D721Med (cell line): Measurements from ENCODE around the gene PACRG.

Source experiments
- DNase-seq: peaks from one replicate; pipeline ENCODE4 v3.0.0; 2011; ENCODE audit warnings: low spot score; ENCODE audit not compliant: insufficient read length
- FAIRE-seq: peaks from 2 replicates; lab custom pipeline; 2011; peaks lifted over from hg19 to GRCh38; lab: Jason Lieb, UNC
- TF ChIP-seq, protein P1 (sequence below): IDR thresholded peaks from 2 replicates; pipeline ENCODE4 v1.5.1; 2012; ENCODE audit warnings: mild to moderate bottlenecking, control low read depth; ENCODE audit not compliant: insufficient read depth; ENCODE audit errors: missing control alignments

PACRG gene

DNA sequence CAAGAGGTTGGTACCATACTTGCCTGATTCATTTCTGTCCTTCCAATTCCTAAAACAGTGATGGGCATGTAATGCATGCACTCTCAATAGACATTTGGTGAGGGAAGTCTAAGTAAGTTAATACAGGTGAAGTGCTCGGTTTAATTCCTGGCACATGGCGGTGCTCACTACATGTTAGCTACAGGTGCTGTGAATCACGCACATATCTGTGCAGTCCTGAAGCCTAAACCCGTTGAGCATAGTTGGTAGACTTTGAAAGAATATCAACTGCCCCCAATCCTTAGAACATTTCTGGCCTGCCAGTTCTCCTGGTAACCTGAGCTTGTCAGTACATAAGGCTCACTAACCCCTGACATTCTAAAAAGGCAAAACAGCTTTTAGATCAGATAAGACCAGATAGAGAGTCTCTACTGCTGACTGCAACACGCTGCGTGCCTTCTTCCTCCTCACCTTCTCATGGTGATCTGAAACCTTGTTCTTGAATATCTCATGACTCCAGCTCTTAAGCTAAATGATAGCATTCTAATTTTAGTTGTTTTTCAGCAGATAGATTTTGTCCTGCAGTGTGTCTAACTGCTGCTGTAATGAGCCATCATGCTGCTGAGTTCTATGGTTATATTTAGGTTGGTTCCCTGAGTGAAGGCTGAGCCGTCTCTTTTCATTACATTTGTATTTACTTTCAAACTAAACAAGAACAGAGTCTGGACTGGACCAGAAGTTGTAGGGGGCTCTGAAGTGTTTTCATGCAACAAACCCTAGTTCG lies 358.3 kb downstream of the PACRG start:
- FAIRE-seq, result no peak
- DNase-seq, result no peak
- TF ChIP-seq, protein P1, sequence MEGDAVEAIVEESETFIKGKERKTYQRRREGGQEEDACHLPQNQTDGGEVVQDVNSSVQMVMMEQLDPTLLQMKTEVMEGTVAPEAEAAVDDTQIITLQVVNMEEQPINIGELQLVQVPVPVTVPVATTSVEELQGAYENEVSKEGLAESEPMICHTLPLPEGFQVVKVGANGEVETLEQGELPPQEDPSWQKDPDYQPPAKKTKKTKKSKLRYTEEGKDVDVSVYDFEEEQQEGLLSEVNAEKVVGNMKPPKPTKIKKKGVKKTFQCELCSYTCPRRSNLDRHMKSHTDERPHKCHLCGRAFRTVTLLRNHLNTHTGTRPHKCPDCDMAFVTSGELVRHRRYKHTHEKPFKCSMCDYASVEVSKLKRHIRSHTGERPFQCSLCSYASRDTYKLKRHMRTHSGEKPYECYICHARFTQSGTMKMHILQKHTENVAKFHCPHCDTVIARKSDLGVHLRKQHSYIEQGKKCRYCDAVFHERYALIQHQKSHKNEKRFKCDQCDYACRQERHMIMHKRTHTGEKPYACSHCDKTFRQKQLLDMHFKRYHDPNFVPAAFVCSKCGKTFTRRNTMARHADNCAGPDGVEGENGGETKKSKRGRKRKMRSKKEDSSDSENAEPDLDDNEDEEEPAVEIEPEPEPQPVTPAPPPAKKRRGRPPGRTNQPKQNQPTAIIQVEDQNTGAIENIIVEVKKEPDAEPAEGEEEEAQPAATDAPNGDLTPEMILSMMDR, result no peak

DNA sequence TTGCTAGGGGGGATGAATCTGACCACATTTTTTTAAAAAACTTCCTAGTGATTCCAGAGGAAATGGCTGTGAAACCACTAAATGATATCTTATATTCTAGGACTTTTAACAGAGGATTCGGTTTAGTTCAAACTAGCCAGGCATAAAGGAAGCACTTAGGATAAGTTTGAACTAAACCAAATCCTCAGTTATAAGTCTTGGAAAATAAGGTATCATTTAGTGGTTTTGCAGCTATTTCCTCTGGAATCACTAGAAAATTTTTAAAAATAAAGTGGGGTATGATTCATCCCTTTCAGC lies 358.8 kb downstream of the PACRG start:
- FAIRE-seq, result no peak
- TF ChIP-seq, protein P1, result no peak

DNA sequence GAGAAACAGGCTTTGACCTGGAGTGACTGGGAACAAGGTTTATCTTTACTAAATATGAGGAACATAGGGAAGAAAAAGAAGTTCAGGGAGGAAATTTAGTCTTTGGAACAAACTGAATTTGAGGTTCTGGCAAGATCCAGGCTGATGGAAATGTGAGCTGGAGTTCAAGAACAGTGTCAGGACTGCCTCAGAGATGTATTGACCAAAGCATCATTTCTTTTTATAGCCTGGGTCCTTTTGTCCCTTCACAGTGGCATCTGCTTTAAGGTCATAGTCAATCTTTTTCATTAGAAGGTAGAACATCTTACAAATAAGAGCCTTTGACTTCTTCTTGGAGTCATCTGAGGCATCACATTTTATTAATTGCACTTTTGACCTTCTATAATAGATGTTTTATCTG lies 360.2 kb downstream of the PACRG start:
- FAIRE-seq (no peak), DNase-seq (no peak)
- TF ChIP-seq, protein P1, result no peak

More for the DNA sequence above, 358.8 kb downstream of the PACRG start:
- no peak for DNase-seq

DNA sequence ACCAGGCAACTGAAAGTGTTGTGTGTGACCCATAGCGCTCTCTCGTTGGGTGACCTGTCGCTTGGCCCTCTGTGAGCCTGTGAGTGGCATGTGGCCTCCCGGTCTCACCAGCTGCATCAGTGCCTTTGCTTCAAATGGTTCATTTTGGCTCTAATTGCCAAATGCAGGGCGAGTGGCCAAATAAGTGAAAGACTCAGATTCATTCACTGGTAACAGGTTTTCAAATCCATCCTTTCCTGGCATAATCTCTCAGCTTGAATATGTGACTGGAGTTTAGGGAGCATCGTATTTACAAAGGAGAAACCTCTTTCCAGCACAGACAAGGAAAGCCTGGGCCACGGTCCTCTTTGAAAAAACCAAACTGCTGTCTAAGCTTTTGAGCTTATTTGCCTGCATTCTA lies 365.1 kb downstream of the PACRG start:
- FAIRE-seq (no peak), DNase-seq (no peak)
- TF ChIP-seq, protein P1, result no peak

DNA sequence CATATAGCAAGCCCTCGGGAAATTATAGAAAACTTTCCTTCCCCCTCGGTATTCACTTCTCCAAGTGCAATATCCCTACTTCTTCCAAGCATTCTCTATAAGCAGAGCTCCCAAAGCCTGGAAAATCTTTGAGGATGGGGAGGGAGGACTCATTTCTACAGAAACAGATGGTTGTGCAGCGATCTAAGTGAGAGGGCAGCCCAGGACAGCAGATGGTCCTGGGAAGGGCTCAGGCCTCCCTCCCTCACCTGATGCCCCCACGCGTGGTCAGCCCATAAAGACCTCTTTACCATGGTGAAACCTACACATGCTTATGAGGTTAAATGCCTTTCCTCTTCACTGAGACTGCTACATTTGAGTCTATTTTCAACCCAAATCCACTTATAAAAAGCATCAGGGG lies 367.1 kb downstream of the PACRG start:
- DNase-seq, result no peak
- TF ChIP-seq, protein P1, result no peak
- no peak for FAIRE-seq

DNA sequence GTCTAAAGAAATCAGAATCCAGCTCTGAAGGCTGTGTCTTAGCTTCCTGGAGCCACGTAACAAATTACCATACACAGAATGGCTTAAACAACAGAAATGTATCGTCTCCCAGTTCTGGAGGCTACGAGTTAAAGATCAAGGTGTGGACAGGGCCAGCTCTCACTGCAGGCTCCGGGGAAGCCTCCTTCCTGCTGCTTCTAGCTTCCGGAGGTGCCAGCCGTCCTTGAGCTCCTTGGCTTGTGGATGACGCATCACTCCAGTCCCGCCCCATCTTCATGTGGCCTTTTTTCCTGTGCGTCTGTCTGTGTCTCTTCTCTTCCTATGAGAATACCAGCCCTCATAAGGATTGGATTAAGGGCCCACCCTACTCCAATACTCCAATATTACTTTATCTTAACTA lies 367.6 kb downstream of the PACRG start:
- FAIRE-seq (no peak), DNase-seq (no peak)
- TF ChIP-seq, protein P1, result no peak

DNA sequence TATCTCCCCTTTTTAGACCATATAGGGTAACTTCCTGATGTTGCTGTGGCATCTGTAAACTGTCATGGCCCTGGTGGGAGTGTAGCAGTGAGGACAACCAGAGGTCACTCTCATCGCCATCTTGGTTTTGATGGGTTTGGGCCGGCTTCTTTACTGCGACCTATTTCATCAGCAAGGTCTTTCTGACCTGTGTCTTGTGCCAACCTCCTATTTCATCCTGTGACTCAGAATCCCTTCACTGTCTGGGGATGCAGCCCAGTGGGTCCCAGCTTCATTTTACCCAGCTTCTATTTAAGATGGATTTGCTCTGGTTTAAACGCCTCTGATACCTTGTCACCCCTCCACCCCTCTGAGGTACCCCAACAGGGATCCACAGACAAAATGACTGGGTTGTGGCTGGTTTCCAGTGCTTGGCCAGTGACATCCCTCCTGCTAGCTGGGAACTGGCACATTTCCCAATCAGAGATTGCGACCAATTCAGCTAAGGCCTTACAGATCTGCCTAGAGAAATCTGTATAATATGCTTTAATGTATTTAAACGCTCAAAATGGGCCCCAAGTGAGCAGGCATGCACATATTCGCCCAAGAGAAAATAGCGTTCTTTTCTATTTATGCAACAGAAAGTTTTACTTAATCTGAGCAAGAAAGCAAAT lies 371.2 kb downstream of the PACRG start:
- FAIRE-seq (no peak), DNase-seq (no peak)
- TF ChIP-seq, protein P1, result no peak
